ENCODE results near the gene LY6G6F.

Gene LY6G6F

DNA sequence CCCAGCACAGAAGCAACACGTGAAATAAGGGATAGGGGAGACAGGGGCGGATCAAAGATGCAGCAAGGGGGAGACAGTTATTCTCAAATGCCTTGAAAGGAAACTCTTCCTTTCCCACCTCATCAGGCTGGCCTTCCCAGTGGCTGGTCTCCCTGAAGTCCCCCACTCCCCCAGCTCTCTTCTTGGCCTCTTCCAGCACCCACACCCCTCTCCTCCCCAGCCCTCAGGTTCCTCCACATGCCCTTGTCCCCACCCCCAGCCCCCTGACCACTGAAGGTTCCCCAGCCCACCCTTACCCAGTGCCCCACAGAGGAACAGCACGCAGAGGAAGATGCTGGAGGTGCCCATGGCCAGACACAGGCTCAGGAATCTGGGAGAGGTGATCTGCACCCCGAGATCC is 6.8 kb downstream of the LY6G6F start:
- no peaks in the 10 kb centered on the region for H3K36me3 ChIP-seq (ENCODE audit: insufficient read depth, insufficient read length, low read length)
- no peaks in the 10 kb centered on the region for H3K27me3 ChIP-seq (ENCODE audit: insufficient read depth, insufficient read length)
- H3K4me1 ChIP-seq (ENCODE audit: insufficient read depth, insufficient read length), result peaks cover 6% of the 10 kb centered on the region
- no peak overlapping the region for H3K9ac ChIP-seq (ENCODE audit: insufficient read length, low read depth)
- H3K9me3 ChIP-seq (ENCODE audit: insufficient read depth, low read length), result no peaks in the 10 kb centered on the region
- no peak for DNase-seq (ENCODE audit: low read depth, low spot score)
- TF ChIP-seq YY1 (IDR thresholded peaks at IDR 0.05; ENCODE audit: insufficient read depth, insufficient read length) (no peak), SUZ12 (IDR thresholded peaks at IDR 0.05; ENCODE audit: extremely low read depth, insufficient read depth, insufficient read length) (no peak), ZNF274 (IDR thresholded peaks at IDR 0.05; ENCODE audit: low read depth, low read length) (no peak)
- H3K4me3 ChIP-seq (ENCODE audit: insufficient read length, low read depth), result no peak overlapping the region

GRCh38 chr6:31713991-31714684 is 7.5 kb downstream of the LY6G6F start:
- no peak overlapping the region for H3K4me3 ChIP-seq (ENCODE audit: insufficient read length, low read depth)
- peaks cover 6% of the 10 kb centered on the region for H3K4me1 ChIP-seq (ENCODE audit: insufficient read depth, insufficient read length)
- no peaks in the 10 kb centered on the region for H3K9me3 ChIP-seq (ENCODE audit: insufficient read depth, low read length)
- H3K9ac ChIP-seq (ENCODE audit: insufficient read length, low read depth), result peak overlapping the region; percentile 32
- no peaks in the 10 kb centered on the region for H3K27me3 ChIP-seq (ENCODE audit: insufficient read depth, insufficient read length)
- no peak for DNase-seq (ENCODE audit: low read depth, low spot score)
- H3K36me3 ChIP-seq (ENCODE audit: insufficient read depth, insufficient read length, low read length), result no peaks in the 10 kb centered on the region
- no peak for TF ChIP-seq ZNF274 (IDR thresholded peaks at IDR 0.05; ENCODE audit: low read depth, low read length)
- TF ChIP-seq YY1 (IDR thresholded peaks at IDR 0.05; ENCODE audit: insufficient read depth, insufficient read length), result no peak
- TF ChIP-seq SUZ12 (IDR thresholded peaks at IDR 0.05; ENCODE audit: extremely low read depth, insufficient read depth, insufficient read length), result no peak

GRCh38 chr6:31715022-31715958 is 8.6 kb downstream of the LY6G6F start, which contains the start of gene LY6G6D:
TSS of gene LY6G6D (plus strand) at chr6:31715348. CDS start at chr6:31715356, 8 bp downstream.
- Histone ChIP-seq H3K27me3 (ENCODE audit: insufficient read depth, insufficient read length) (no peaks in the 10 kb centered on the region), H3K4me1 (ENCODE audit: insufficient read depth, insufficient read length) (peaks cover 6% of the 10 kb centered on the region), H3K36me3 (ENCODE audit: insufficient read depth, insufficient read length, low read length) (no peaks in the 10 kb centered on the region), H3K9ac (ENCODE audit: insufficient read length, low read depth) (peak within 1 kb of the TSS; percentile 32), H3K4me3 (ENCODE audit: insufficient read length, low read depth) (no peak within 1 kb of the TSS), H3K9me3 (ENCODE audit: insufficient read depth, low read length) (no peaks in the 10 kb centered on the region)
- no peak for DNase-seq (ENCODE audit: low read depth, low spot score)
- TF ChIP-seq YY1 (IDR thresholded peaks at IDR 0.05; ENCODE audit: insufficient read depth, insufficient read length), result no peak
- TF ChIP-seq SUZ12 (IDR thresholded peaks at IDR 0.05; ENCODE audit: extremely low read depth, insufficient read depth, insufficient read length), result no peak
- no peak for TF ChIP-seq ZNF274 (IDR thresholded peaks at IDR 0.05; ENCODE audit: low read depth, low read length)

DNA sequence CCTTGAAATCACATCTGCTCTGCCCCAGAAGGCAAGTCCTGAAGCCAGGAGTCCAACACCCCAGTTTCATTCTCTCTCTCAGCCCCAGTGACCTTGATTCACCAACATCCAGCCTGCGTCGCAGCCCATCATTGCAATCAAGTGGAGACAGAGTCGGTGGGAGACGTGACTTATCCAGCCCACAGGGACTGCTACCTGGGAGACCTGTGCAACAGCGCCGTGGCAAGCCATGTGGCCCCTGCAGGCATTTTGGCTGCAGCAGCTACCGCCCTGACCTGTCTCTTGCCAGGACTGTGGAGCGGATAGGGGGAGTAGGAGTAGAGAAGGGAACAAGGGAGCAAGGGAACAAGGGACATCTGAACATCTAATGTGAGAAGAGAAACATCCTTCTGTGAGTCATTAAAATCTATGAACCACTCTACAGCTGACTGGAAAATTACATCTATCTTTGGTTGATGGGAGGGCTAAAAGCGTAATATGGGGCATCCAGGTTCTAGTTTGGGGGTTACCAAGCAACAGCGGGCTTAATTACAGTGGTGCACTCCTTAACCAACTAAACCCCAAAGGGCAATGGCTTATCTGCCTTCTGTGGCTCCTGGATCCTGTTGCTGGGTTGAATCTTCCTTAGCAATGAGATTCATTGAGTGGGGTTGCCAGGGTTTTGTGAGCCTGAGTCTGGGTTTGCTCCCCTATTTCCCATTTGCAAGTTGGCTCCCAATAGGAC is 11.0 kb downstream of the LY6G6F start:
- Histone ChIP-seq H3K4me1 (ENCODE audit: insufficient read depth, insufficient read length) (peaks cover 6% of the 10 kb centered on the region), H3K36me3 (ENCODE audit: insufficient read depth, insufficient read length, low read length) (no peaks in the 10 kb centered on the region)
- no peak for TF ChIP-seq SUZ12 (IDR thresholded peaks at IDR 0.05; ENCODE audit: extremely low read depth, insufficient read depth, insufficient read length)
- TF ChIP-seq ZNF274 (IDR thresholded peaks at IDR 0.05; ENCODE audit: low read depth, low read length), result no peak
- TF ChIP-seq YY1 (IDR thresholded peaks at IDR 0.05; ENCODE audit: insufficient read depth, insufficient read length), result no peak

DNA sequence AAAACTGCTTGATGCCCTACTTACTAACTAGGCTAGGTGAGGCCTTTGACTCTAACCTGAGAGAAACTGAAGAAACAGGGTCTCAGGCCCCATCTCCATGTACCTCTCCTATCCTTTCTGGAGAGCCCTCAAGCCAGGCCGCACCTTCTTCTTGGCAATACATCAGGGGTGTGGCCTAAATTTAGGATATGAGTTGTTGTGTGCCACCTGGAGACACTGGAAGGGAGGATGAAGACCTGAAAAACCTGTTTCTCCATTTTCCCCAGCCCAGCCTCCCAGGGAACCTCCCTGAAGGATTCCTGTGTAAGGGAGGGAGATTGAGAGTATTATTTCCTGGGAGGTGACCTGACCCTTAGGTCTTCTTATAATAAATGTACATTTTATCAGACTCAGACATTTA is 11.6 kb downstream of the LY6G6F start:
- H3K9ac ChIP-seq (ENCODE audit: insufficient read length, low read depth), result no peak overlapping the region
- no peaks in the 10 kb centered on the region for H3K9me3 ChIP-seq (ENCODE audit: insufficient read depth, low read length)
- no peak overlapping the region for H3K4me3 ChIP-seq (ENCODE audit: insufficient read length, low read depth)
- H3K36me3 ChIP-seq (ENCODE audit: insufficient read depth, insufficient read length, low read length), result no peaks in the 10 kb centered on the region
- H3K4me1 ChIP-seq (ENCODE audit: insufficient read depth, insufficient read length), result peaks cover 6% of the 10 kb centered on the region
- TF ChIP-seq ZNF274 (IDR thresholded peaks at IDR 0.05; ENCODE audit: low read depth, low read length), result no peak
- no peak for TF ChIP-seq SUZ12 (IDR thresholded peaks at IDR 0.05; ENCODE audit: extremely low read depth, insufficient read depth, insufficient read length)
- TF ChIP-seq YY1 (IDR thresholded peaks at IDR 0.05; ENCODE audit: insufficient read depth, insufficient read length), result no peak
- DNase-seq (ENCODE audit: low read depth, low spot score), result no peak
- no peaks in the 10 kb centered on the region for H3K27me3 ChIP-seq (ENCODE audit: insufficient read depth, insufficient read length)

More for the DNA sequence above, 11.0 kb downstream of the LY6G6F start:
- no peak for DNase-seq (ENCODE audit: low read depth, low spot score)
- Histone ChIP-seq H3K27me3 (ENCODE audit: insufficient read depth, insufficient read length) (no peaks in the 10 kb centered on the region), H3K9ac (ENCODE audit: insufficient read length, low read depth) (no peak overlapping the region), H3K4me3 (ENCODE audit: insufficient read length, low read depth) (no peak overlapping the region), H3K9me3 (ENCODE audit: insufficient read depth, low read length) (no peaks in the 10 kb centered on the region)

DNA sequence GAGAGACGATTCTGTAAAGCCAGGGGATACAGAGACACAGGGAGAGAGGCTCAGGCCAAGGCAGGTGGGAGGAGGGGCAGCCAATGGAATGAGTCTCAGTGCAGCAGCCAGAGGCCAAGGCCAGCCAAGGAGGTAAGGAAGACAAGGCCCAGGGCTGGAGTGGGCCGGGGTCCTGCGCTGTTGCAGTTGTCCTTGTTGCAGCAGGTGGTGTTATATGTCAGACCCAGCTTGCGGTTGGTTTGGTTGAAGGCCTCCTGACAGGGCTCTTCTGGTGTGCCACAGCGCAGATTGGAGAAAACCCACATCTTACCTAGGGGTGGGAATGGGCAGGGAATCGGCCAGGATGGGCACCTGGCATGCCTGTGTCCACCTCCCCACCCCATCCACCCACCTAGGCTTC is 12.3 kb downstream of the LY6G6F start:
- H3K9me3 ChIP-seq (ENCODE audit: insufficient read depth, low read length), result no peaks in the 10 kb centered on the region
- no peak overlapping the region for H3K4me3 ChIP-seq (ENCODE audit: insufficient read length, low read depth)
- no peak for DNase-seq (ENCODE audit: low read depth, low spot score)
- H3K36me3 ChIP-seq (ENCODE audit: insufficient read depth, insufficient read length, low read length), result peaks cover under 1% of the 10 kb centered on the region
- H3K27me3 ChIP-seq (ENCODE audit: insufficient read depth, insufficient read length), result no peaks in the 10 kb centered on the region
- no peak for TF ChIP-seq YY1 (IDR thresholded peaks at IDR 0.05; ENCODE audit: insufficient read depth, insufficient read length)
- TF ChIP-seq SUZ12 (IDR thresholded peaks at IDR 0.05; ENCODE audit: extremely low read depth, insufficient read depth, insufficient read length), result no peak
- TF ChIP-seq ZNF274 (IDR thresholded peaks at IDR 0.05; ENCODE audit: low read depth, low read length), result no peak
- H3K9ac ChIP-seq (ENCODE audit: insufficient read length, low read depth), result no peak overlapping the region
- peaks cover 6% of the 10 kb centered on the region for H3K4me1 ChIP-seq (ENCODE audit: insufficient read depth, insufficient read length)
